Esophagus squamous epithelium (tissue), 4 donors: ENCODE measurements around the gene SMOC2.

ENCODE experiments used
- POLR2A ChIP-seq, 4 donors: fragments of 450-650 bp; IDR thresholded peaks; one replicate each; pipeline ENCODE4 v1.6.1; 2017; ENCODE audit warnings: antibody characterized with exemption in 4 of 4, mild to moderate bottlenecking in 4 of 4, moderate library complexity in 3 of 4
- TF ChIP-seq, protein P1 (sequence below), 6 experiments: fragments of 450-650 bp in 4 of 6; fragments of 200-600 bp in 2 of 6; sonication (generic) in 2 of 6; IDR thresholded peaks; one replicate each; pipeline ENCODE4 v1.5.1; 2016 to 2019; ENCODE audit warnings: antibody characterized with exemption in 6 of 6, mild to moderate bottlenecking in 4 of 6, moderate library complexity in 4 of 6

GRCh38 chr6:168550326-168550725 is 109.3 kb downstream of the SMOC2 start:
- TF ChIP-seq, protein P1, sequence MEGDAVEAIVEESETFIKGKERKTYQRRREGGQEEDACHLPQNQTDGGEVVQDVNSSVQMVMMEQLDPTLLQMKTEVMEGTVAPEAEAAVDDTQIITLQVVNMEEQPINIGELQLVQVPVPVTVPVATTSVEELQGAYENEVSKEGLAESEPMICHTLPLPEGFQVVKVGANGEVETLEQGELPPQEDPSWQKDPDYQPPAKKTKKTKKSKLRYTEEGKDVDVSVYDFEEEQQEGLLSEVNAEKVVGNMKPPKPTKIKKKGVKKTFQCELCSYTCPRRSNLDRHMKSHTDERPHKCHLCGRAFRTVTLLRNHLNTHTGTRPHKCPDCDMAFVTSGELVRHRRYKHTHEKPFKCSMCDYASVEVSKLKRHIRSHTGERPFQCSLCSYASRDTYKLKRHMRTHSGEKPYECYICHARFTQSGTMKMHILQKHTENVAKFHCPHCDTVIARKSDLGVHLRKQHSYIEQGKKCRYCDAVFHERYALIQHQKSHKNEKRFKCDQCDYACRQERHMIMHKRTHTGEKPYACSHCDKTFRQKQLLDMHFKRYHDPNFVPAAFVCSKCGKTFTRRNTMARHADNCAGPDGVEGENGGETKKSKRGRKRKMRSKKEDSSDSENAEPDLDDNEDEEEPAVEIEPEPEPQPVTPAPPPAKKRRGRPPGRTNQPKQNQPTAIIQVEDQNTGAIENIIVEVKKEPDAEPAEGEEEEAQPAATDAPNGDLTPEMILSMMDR (IDR thresholded peaks at IDR 0.05), result no peak
- TF ChIP-seq POLR2A (IDR thresholded peaks at IDR 0.05), result no peak
